ENCODE data around the gene EDDM13. TPM values are rescaled to one million over a fixed set of nuclear protein-coding genes. Genes with fewer than 3 reads are reported as not detected.

Gene EDDM13
- total and polyA plus RNA-seq, 11 donors: 0.42 TPM; not detected in 10

DNA sequence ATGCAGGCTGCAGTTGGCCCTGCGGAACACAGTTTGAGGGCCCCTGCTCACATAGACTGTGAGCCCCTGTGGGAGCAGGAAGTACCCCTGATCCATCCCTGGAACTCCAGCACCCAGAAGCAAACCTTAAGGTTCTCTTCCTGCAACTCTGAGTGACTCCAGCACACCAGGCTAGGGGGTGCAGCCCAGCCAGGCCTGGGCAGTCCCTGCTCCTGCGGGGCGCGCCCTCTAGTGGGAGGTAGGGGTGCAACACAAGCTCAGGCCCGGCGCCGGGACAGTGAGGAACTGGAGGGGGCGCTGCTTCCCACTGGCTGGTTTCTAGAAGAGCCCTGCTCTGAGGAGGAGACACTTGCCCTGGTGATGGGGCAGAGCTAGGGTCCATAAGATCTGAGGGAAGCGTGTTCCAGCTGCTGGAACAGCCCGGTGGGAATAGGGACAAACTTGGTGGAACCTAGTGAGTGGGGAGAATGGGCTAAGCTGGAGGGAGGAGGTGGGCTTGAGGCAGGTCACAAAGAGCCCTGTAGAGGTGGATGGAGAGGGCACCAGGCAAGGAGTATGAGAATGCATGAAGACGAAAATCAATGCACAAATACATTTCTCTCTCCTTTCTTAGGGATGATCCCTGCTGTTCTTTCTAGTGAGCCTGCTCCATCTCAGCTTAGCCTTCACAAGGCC lies 37.1 kb downstream of the EDDM13 start:
- H3K9me3 ChIP-seq: no peaks in the 10 kb centered on the region
- DNase-seq (peak; percentile 23 to 74 (median 54)), ATAC-seq (peak in 2 of 4 donors; percentile 24 to 40)
- H3K27ac ChIP-seq: no peak overlapping the region
- H3K27me3 ChIP-seq: no peaks in the 10 kb centered on the region
- H3K4me1 ChIP-seq: peaks cover 0 to 24% (median 12%) of the 10 kb centered on the region in 12 donors
- H3K4me3 ChIP-seq: no peak overlapping the region
- WGBS, 4 donors: 67 to 82% (median 76%) methylated on average over 11 of the region's 11 CpGs
- peaks cover 0 to 33% (median 16%) of the 10 kb centered on the region in 9 donors for H3K36me3 ChIP-seq
- TF ChIP-seq, protein P1, sequence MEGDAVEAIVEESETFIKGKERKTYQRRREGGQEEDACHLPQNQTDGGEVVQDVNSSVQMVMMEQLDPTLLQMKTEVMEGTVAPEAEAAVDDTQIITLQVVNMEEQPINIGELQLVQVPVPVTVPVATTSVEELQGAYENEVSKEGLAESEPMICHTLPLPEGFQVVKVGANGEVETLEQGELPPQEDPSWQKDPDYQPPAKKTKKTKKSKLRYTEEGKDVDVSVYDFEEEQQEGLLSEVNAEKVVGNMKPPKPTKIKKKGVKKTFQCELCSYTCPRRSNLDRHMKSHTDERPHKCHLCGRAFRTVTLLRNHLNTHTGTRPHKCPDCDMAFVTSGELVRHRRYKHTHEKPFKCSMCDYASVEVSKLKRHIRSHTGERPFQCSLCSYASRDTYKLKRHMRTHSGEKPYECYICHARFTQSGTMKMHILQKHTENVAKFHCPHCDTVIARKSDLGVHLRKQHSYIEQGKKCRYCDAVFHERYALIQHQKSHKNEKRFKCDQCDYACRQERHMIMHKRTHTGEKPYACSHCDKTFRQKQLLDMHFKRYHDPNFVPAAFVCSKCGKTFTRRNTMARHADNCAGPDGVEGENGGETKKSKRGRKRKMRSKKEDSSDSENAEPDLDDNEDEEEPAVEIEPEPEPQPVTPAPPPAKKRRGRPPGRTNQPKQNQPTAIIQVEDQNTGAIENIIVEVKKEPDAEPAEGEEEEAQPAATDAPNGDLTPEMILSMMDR (IDR thresholded peaks at IDR 0.05): peak; percentile 42 to 76 (median 62)
- no peak for TF ChIP-seq POLR2A (IDR thresholded peaks at IDR 0.05)
- intact Hi-C loops (cut with DNase I): no loop called here

DNA sequence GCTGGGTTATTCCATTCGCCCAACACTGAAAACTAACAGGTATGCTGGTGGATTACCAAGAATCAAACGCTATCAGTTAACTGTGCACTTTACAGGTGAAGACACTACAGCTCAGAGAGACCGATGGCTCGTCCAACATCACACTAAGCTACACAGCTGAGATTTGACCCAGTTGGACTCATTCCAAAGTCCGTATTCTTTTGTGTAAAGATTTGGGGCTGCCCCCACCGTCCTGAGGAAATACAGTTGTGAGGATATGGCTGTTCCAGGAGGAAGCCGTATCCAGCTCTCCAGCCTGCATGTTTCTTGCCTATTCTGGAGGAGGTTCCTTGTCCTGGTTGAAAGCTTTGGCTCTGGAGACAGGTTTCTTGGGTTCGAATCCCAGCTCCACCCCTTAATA lies 37.9 kb downstream of the EDDM13 start:
- ATAC-seq (no peak), DNase-seq (no peak)
- Histone ChIP-seq H3K4me1 (peaks cover 0 to 25% (median 13%) of the 10 kb centered on the region in 12 donors), H3K36me3 (peaks cover 0 to 32% (median 15%) of the 10 kb centered on the region in 9 donors), H3K4me3 (no peak overlapping the region), H3K27ac (no peak overlapping the region), H3K9me3 (no peaks in the 10 kb centered on the region), H3K27me3 (no peaks in the 10 kb centered on the region)
- intact Hi-C loops (cut with DNase I): no loop called here
- TF ChIP-seq, protein P1 (IDR thresholded peaks at IDR 0.05): no peak
- TF ChIP-seq POLR2A (IDR thresholded peaks at IDR 0.05): no peak
- 51 to 67% (median 60%) methylated on average over 8 of the region's 8 CpGs for WGBS, 4 donors

DNA sequence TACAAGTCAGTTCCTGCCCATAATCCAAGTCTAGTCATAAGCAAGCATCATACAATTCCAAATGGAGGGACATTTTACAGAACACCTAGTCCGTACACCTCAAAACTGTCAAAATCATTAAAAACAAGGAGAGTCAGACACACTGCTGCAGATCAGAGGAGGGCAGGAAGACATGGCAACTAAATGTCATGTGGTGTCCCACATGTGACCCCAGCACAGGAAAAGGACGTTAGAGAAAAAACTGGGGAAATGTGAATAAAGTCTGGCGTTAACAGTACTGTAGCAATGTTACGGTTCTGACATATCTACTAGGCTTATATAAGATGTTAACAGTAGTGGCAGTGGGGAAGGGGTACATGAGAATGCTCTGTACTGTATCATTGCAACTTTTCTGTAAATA lies 39.8 kb downstream of the EDDM13 start:
- Histone ChIP-seq H3K27ac (peak overlapping the region in 1 of 12 donors; percentile 1), H3K9me3 (no peaks in the 10 kb centered on the region), H3K27me3 (no peaks in the 10 kb centered on the region), H3K4me1 (peaks cover 0 to 32% (median 19%) of the 10 kb centered on the region in 12 donors), H3K36me3 (peaks cover 0 to 27% (median 11%) of the 10 kb centered on the region in 9 donors), H3K4me3 (no peak overlapping the region)
- TF ChIP-seq, protein P1 (IDR thresholded peaks at IDR 0.05): no peak
- TF ChIP-seq POLR2A (IDR thresholded peaks at IDR 0.05): no peak
- no peak for DNase-seq
- 57 to 68% (median 67%) methylated on average over 4 of the region's 4 CpGs for WGBS, 4 donors
- intact Hi-C loops (cut with DNase I): no loop called here
- ATAC-seq: no peak

DNA sequence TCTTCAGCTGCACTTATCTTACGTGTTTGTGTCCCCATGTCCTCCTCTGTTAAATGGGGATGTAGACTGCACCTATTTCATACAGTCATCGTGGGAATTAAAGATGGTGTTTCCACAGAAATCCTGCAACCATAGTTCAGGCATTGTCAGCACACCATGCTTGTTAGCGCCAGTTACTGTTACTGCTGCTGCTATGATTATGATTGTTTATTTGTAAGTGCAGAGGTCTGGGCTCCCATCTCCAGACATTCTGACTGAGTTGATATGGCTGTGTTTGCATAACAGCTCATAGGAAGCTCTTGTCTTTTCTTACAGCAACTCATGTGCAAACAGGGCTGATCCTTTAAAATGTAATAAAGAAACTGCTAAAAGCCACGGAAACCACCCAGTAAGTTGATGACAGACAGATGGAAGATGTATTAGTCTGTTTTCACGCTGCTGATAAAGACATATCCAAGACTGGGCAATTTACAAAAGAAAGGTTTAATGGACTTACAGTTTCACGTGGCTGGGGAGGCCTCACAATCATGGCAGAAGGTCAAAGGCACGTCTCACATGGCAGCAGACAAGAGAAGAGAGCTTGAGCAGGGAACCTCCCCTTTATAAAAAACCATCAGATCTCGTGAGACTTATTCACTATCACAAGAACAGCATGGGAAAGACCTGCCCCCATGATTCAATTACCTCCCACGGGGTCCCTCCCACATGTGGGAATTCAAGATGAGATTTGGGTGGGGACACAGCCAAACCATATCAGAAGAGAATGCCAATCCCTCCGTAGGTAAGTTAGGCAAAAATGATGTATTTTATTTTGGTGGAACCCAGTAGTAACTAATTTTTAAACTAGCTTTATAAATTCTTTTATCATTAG lies 40.5 kb downstream of the EDDM13 start:
- peak overlapping the region in 3 of 12 donors; percentile 1 to 99 (median 95) for H3K27ac ChIP-seq
- H3K4me1 ChIP-seq: peaks cover 0 to 32% (median 18%) of the 10 kb centered on the region in 12 donors
- DNase-seq: no peak
- TF ChIP-seq, protein P1 (IDR thresholded peaks at IDR 0.05): no peak
- no peak for TF ChIP-seq POLR2A (IDR thresholded peaks at IDR 0.05)
- no peaks in the 10 kb centered on the region for H3K27me3 ChIP-seq
- H3K4me3 ChIP-seq: peak overlapping the region in 2 of 12 donors; percentile 69 to 70
- intact Hi-C loops (cut with DNase I): no loop called here
- WGBS, 4 donors: 70 to 83% (median 79%) methylated on average over 10 of the region's 10 CpGs
- peaks cover 0 to 27% (median 11%) of the 10 kb centered on the region in 9 donors for H3K36me3 ChIP-seq
- H3K9me3 ChIP-seq: no peaks in the 10 kb centered on the region
- ATAC-seq: no peak
